GM23248 (cell line): ENCODE results near the gene EZH2.

Experiments used
- EZH2 ChIP-seq: fragments of 200-600 bp; sonication (generic); IDR thresholded peaks from 2 replicates; pipeline ENCODE4 v1.6.1; 2018; ENCODE audit warnings: antibody characterized with exemption, mild to moderate bottlenecking; ENCODE audit not compliant: insufficient read depth, poor library complexity, severe bottlenecking
- EZH2phosphoT487 ChIP-seq: fragments of 200-600 bp; sonication (generic); IDR thresholded peaks from 2 replicates; pipeline ENCODE4 v1.6.1; 2018; ENCODE audit warnings: antibody characterized with exemption, moderate library complexity, mild to moderate bottlenecking, low read depth; ENCODE audit not compliant: insufficient read depth

DNA sequence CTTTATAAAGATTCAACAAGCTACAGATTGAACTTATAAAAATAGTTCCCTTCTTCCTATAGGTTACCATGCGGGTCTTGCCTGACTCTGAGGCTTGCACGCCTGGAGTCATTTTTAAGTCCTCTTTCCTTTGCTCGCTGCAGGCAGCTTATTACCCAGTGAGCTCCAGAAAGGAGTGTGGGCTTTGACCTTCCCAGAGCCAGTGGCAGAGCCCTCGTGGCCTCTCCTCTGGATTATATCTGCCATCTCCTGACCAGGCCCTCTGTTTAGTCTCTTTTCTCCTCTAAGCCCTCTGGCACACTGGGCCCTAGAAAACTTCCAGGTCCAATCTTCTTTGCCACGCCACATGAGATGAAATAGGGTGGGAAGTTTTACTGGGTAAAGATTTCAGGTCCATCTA lies 39.9 kb upstream of the EZH2 start:
- TF ChIP-seq EZH2 (no peak), EZH2phosphoT487 (no peak)
